ENCODE data around the gene RBM20. TPM values are rescaled to one million over a fixed set of nuclear protein-coding genes. Genes with fewer than 3 reads are reported as not detected.

RBM20 gene
- polyA plus RNA-seq, 1 donor (not counting 4 experiments of a cell fraction or from before 2014, with no cell fraction given), result 0.01 TPM

DNA sequence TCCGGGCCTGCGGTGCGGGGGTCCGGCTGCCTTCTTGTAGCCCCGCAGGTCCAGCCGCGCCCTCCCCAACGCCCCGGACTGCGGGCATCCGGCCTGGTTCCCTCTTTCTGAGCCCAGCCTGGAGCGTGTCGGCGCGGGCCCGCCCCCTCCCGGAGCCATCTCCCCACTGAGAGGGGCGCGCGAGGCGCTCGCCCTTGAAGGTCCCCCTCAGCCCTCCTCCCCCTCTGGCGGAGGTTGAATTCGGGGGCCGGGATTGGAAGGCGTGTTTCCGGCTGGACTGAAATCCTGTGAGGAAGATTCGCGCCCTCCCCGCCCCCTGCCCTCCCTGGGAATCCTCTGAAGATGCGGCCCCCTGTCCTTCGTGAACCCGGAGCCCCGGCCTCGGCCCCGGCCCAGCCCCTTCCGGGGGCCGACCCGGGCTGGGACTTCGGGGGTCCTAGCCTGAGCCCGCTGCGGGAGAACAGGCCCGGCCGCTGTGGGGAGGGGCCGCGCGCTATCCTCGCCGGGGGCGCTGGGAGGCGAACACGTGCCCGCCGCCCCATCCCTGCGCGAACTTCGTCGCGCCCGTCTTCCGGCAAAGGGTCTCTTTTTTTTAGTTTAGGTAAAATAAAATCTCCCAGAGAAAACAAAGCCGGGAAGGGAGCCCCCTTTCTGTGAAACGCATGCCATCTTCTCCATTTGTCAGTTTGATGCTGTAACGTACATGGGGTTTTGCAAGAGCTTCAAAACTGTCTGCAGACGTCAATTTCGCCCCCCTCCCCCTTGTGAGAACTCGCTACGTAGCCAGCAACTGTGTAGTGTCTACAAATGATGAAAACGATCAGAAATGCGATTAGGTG lies 228.2 kb downstream of the RBM20 start:
- peak overlapping the region; percentile 94 for H3K4me2 ChIP-seq (ENCODE audit: control insufficient read depth, extremely low read depth, insufficient read depth, low read depth, low read length)
- dilution Hi-C loops (cut with MboI; ENCODE audit: extremely low pct_ligation_motif_present, low sequenced_read_pairs), result no loop called here

DNA sequence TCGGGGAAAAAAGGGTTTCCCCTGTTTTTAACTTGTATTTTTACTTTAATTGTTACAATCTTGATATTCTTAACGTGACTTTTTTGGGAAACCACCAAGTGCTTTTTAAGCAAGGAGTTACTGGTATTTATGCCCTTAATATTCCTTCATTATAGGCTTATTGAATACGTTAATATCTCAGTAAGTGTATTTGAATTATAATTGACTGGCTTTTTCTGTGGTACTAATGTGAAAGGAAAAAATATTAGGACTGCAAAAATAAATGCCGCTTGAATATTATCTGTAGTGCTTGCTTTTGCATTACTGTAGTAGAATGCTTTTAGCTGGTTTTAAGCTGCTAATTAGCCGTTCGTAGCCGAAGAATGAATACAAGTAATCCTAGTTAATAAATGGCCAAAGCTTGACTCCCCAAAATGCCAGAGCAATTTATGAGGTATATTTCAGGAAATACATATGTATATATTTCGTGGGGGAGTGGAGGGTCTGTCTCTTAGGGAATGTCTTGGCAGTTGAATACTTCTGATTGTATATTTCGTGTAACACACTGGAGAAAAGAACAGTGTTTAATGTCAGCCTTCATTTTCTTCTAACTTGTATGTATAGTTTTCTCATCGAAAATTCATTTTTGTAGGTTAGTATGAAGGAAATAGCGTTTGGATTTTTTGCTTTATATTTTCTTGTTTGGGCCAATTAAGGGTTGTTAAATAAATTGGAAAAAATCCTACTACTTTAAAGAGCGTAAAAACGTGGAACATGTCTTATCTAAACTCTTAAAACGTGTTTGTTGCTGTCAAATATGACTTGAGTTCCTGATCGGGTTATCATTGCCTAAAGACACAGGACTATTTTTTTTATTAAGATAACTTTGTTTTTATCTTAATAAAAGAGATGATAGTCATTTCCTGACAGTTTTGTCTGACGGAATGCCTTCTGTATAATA lies 229.1 kb downstream of the RBM20 start:
- TF ChIP-seq CTCF (optimal IDR thresholded peaks at IDR 0.05 in 1 of 3, IDR thresholded peaks at IDR 0.05 in 1 of 3, conservative IDR thresholded peaks at IDR 0.05 in 1 of 3; ENCODE audit: extremely low read depth in 1 of 3, insufficient read depth in 2 of 3, low read length in 3 of 3) (no peak), EZH2 (IDR thresholded peaks at IDR 0.05; ENCODE audit: low read length) (no peak)
- H3K4me2 ChIP-seq (ENCODE audit: control insufficient read depth, extremely low read depth, insufficient read depth, low read depth, low read length), result peak overlapping the region; percentile 94
- dilution Hi-C loops (cut with MboI; ENCODE audit: extremely low pct_ligation_motif_present, low sequenced_read_pairs), result no loop called here
- peak overlapping the region; percentile 59 for H2AFZ ChIP-seq (ENCODE audit: control insufficient read depth, low read length)
- DNase-seq (ENCODE audit: low read depth, low spot score), result no peak
- no peaks in the 10 kb centered on the region for H3K27me3 ChIP-seq (ENCODE audit: control insufficient read depth, extremely low read depth, insufficient read depth, low read length)
- H3K4me1 ChIP-seq (ENCODE audit: control insufficient read depth, extremely low read depth, insufficient read depth, low read length), result peaks cover 11% of the 10 kb centered on the region
- H3K9me1 ChIP-seq (ENCODE audit: control insufficient read depth, extremely low read depth, insufficient read depth, low read length), result no peaks in the 10 kb centered on the region
- no peak for FAIRE-seq
- no peaks in the 10 kb centered on the region for H3K9me3 ChIP-seq (ENCODE audit: control insufficient read depth, low read depth, low read length)
- H3K36me3 ChIP-seq (ENCODE audit: control insufficient read depth in 2 of 2, extremely low read depth in 1 of 2, insufficient read depth in 2 of 2, low read length in 2 of 2), result peaks cover 2 to 3% of the 10 kb centered on the region in 2 experiments
- H3K79me2 ChIP-seq (ENCODE audit: control insufficient read depth, insufficient read depth, low read length), result peaks cover 17% of the 10 kb centered on the region
- H4K20me1 ChIP-seq (ENCODE audit: control insufficient read depth, extremely low read depth, insufficient read depth, low read length), result no peaks in the 10 kb centered on the region
- peak overlapping the region; percentile 93 for H3K27ac ChIP-seq (ENCODE audit: control insufficient read depth, insufficient read depth, low read length)
- peak overlapping the region; percentile 89 for H3K9ac ChIP-seq (ENCODE audit: control insufficient read depth, extremely low read depth, insufficient read depth, low read length)
- peak overlapping the region; percentile 87 to 91 (median 90) for H3K4me3 ChIP-seq (ENCODE audit: control insufficient read depth in 2 of 3, extremely low read depth in 1 of 3, insufficient read depth in 2 of 3, low read depth in 1 of 3, low read length in 3 of 3)

More for the DNA sequence above, 228.2 kb downstream of the RBM20 start:
- DNase-seq (ENCODE audit: low read depth, low spot score) (no peak), FAIRE-seq (no peak)
- Histone ChIP-seq H3K36me3 (ENCODE audit: control insufficient read depth in 2 of 2, extremely low read depth in 1 of 2, insufficient read depth in 2 of 2, low read length in 2 of 2) (peaks cover 0 to 3% of the 10 kb centered on the region in 2 experiments), H3K9me1 (ENCODE audit: control insufficient read depth, extremely low read depth, insufficient read depth, low read length) (no peaks in the 10 kb centered on the region), H3K4me3 (ENCODE audit: control insufficient read depth in 2 of 3, extremely low read depth in 1 of 3, insufficient read depth in 2 of 3, low read depth in 1 of 3, low read length in 3 of 3) (peak overlapping the region; percentile 87 to 91 (median 90)), H3K27me3 (ENCODE audit: control insufficient read depth, extremely low read depth, insufficient read depth, low read length) (no peaks in the 10 kb centered on the region), H4K20me1 (ENCODE audit: control insufficient read depth, extremely low read depth, insufficient read depth, low read length) (no peaks in the 10 kb centered on the region), H3K9me3 (ENCODE audit: control insufficient read depth, low read depth, low read length) (no peaks in the 10 kb centered on the region), H3K4me1 (ENCODE audit: control insufficient read depth, extremely low read depth, insufficient read depth, low read length) (peaks cover 11% of the 10 kb centered on the region), H3K27ac (ENCODE audit: control insufficient read depth, insufficient read depth, low read length) (peak overlapping the region; percentile 93), H3K79me2 (ENCODE audit: control insufficient read depth, insufficient read depth, low read length) (peaks cover 17% of the 10 kb centered on the region), H2AFZ (ENCODE audit: control insufficient read depth, low read length) (peak overlapping the region; percentile 59), H3K9ac (ENCODE audit: control insufficient read depth, extremely low read depth, insufficient read depth, low read length) (peak overlapping the region; percentile 89)
- TF ChIP-seq EZH2 (IDR thresholded peaks at IDR 0.05; ENCODE audit: low read length) (no peak), CTCF (optimal IDR thresholded peaks at IDR 0.05 in 1 of 3, IDR thresholded peaks at IDR 0.05 in 1 of 3, conservative IDR thresholded peaks at IDR 0.05 in 1 of 3; ENCODE audit: extremely low read depth in 1 of 3, insufficient read depth in 2 of 3, low read length in 3 of 3) (peak in 1 of 3 experiments; percentile 4)

Measured in keratinocyte (primary cell).